Renal cortex interstitium (tissue), 15 donors: ENCODE data around the gene TRIM75. TPM values are rescaled to one million over a fixed set of nuclear protein-coding genes. Genes with fewer than 3 reads are reported as not detected.
A peak's percentile ranks its signal among the peaks of the same experiment; 100 is the strongest.
"Not testable (repeated sequence)": the region's sequence is repeated elsewhere in the genome, so short reads cannot be mapped to it uniquely, and the experiment has no call there.

Experiments
- DNase-seq, 11 donors: peaks; one replicate each; pipeline ENCODE4 v3.0.0-alpha.2; 2013; ENCODE audit warnings: low read depth in 9 of 11, low spot score in 4 of 11; ENCODE audit errors: extremely low read depth in 1 of 11
- long read RNA-seq, 16 experiments: transcript quantifications; one replicate each; lab custom pipeline, GENCODE V29; 2026
- polyA plus RNA-seq, 3 donors: library from polyadenylated mRNA; unstranded; fragments of 120-200 nt; gene quantifications; one replicate each; pipeline ENCODE4 v1.2.1, GENCODE V29; 2013; ENCODE audit not compliant: insufficient read length in 3 of 3

TRIM75 gene
- under 1 TPM in 2 of 3 donors, not detected in 1; 0.06 to 0.11 TPM for polyA plus RNA-seq
- long read RNA-seq, donor 1 = 0 reads
- long read RNA-seq, donor 2 = 0 reads
- long read RNA-seq, donor 3 = 0 reads
- long read RNA-seq, donor 4 = 0 reads
- long read RNA-seq, donor 5 = 0 reads
- long read RNA-seq, donor 6 = 0 reads
- long read RNA-seq, donor 7 = 0 reads
- long read RNA-seq, donor 8 = 0 reads
- long read RNA-seq, donor 9 = 0 reads
- long read RNA-seq, donor 10 = 0 reads
- long read RNA-seq, donor 11 = 0 reads
- long read RNA-seq, donor 12 = 0 reads
- long read RNA-seq, donor 13 = 0 reads
- long read RNA-seq, donor 14 = 0 reads
- long read RNA-seq, donor 15 = 0 reads
- long read RNA-seq, donor 16 = 0 reads

DNA sequence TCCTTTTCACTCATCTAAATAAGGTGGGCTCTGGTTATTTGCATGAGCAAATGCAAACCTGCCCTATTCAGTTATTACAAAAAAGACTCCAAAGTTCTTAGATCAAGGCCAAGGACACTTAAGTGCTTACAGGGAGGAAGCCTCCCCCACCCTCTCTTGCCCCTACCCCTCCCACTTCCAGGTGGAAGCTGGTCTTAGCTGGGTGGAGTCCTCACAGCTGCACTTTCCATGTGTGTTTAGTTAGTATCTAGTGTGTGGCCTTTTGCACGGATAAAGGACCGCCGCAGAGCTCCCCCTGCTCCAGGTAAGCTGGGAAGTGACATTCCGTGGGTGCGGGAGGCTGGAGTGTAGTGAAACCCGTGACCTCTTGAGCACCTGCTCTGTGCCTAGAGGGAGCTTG is at the start of gene TRIM75:
Gene TRIM75 (plus strand): TSS at position 222 of the 400 bp plus-strand sequence. CDS start 5,282 bp downstream, outside the sequence.
- no peak for DNase-seq

DNA sequence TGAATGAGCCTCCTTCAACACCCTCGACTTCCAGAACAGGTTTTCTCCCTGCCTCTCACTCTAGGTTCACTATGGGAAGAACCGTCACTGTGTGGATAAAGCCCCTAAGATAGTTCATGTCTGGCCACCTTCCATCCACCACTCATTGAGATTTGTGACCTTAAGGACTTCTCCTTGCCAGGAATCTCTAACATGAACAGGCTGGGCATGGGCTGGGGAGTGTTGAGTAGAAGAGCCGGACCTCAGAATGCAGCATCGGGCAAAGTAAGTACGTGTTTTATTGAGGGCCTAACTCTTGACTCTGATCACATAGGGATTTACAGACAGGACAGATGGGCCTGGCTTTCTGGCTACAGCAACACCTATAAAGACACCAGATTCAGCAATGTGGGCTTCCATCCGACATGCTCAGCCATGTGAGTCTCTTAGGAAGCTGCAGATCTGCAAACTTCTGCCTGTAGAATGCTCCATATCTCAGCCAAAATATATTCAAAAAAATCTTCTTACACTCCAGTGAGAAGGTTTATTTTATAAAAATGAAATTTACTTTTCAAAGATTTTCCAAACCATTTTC is 48.2 kb upstream of the TRIM75 start:
- DNase-seq = no peak

- peak in 7 of 11 donors; percentile 23 to 77 (median 43) for DNase-seq
Measured at GRCh38 chr4:165006456-165006855, 47.2 kb upstream of the TRIM75 start.

DNA sequence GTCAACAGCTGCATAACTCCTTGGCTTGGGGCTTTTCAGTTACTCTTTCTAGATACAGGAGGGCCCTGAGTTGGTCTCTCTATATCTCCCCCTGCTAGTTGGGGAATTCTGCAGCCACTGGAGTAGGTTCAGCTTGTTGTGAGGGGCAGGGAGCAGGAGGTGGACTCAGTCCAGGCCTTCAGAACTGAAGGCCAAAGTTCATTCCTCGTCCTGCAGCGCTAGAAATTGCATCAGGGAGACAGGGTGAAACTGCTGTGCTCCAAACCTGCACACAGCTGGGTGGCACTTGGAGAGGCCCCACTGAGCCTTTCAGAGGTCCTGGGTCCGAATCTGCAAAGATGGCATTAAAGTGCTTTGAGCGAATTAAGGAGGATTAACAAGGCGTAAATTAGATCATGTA is 46.8 kb upstream of the TRIM75 start:
- no peak for DNase-seq

DNA sequence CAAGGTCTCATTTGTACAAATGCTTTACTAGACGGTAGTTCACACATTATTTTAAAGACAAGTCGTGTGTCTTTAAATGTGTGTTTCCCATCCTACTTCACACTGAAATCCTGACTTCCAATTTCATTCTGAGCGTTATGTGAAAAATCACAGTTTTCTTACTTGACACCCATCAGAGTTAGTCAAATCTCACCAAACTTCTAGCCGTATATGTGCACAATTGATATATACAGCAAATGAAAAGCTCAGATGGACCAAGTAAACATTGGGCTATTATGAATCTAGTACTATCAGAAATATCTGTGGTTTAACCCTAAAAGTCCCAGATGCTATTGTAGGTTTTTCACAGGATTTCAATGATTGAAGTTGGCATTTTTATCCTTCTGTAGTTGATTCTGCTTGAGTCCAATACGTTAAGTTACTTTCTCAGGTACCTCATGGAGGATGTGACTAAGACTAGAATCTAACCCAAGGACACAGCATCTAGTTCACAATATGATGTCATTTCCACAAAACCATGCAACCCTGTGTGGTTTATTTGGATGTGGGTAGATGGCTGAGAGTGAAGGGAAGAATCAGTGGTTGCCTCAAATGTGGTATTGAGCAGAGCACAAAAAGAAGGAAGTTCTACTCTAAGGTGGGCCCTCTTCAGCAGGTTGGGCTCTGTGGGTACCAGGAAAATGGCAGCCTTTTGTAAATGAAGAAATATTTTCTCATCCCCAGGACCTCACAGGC is 44.0 kb upstream of the TRIM75 start:
- DNase-seq = no peak

- DNase-seq = no peak
Measured at GRCh38 chr4:165010487-165010886, 43.2 kb upstream of the TRIM75 start.

GRCh38 chr4:165010991-165011390 is 42.7 kb upstream of the TRIM75 start:
- DNase-seq = no peak

DNA sequence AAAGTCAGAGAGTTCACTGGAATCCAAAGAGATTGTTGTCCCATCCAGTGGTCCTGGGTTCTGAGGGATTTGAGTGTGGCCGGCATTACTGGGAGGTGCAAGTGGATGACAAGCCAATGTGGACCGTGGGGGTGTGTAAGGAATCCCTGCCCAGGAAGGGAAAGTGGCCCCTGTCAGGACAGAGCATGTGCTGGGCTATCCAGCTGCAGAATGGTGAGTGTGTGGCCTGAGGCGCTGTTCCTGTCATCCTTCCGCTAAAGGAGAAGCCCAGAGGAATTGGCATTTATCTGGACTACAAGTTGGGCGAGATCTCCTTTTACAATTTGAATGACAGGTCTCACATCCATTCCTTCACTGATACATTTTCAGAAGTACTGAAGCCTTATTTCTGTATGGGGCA is 42.3 kb upstream of the TRIM75 start:
- no peak for DNase-seq

GRCh38 chr4:165013691-165014090 is 40.0 kb upstream of the TRIM75 start:
- no peak for DNase-seq

- no peak for DNase-seq
Measured at GRCh38 chr4:165016971-165017370, 36.7 kb upstream of the TRIM75 start.

DNA sequence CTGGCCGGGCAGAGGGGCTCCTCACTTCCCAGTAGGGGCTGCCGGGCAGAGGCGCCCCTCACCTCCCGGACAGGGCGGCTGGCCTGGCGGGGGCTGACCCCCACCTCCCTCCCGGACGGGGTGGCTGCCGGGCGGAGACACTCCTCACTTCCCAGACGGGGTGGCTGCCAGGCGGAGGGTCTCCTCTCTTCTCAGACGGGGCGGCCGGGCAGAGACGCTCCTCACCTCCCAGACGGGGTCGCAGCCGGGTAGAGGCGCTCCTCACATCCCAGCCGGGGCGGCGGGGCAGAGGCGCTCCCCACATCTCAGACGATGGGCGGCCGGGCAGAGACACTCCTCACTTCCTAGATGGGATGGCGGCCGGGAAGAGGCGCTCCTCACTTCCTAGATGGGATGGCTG is 33.7 kb upstream of the TRIM75 start:
- DNase-seq = not testable (repeated sequence)

GRCh38 chr4:165025782-165026181 is 27.9 kb upstream of the TRIM75 start:
- not testable (repeated sequence) for DNase-seq

DNA sequence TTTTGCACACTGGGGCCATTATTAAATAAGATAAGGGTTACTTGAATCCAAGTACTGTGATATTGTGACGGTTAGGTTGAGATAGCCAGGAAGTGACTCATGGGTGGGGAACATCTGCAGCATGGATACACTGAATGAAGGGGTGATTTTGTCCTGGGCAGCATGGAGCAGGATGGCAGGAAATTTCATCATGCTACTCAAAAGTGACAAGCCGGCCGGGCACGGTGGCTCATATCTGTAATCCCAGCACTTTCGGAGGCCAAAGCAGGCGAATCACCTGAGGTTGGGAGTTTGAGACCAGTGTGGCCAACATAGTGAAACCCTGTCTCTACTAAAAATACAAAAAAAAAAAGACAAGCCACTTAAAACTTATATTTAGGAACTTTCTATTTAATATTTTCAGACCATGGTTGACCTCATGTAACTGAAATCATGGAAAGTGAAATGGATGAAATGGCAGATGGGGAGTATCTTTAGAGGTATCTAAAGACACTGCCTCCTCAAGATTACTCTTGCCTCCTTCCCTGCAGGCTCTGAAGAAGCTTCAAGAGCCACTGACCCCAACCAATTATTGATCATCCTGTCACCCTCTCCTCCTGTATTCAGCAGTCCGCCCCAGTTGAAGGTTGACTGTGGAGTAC is 25.8 kb upstream of the TRIM75 start:
- no peak for DNase-seq

DNA sequence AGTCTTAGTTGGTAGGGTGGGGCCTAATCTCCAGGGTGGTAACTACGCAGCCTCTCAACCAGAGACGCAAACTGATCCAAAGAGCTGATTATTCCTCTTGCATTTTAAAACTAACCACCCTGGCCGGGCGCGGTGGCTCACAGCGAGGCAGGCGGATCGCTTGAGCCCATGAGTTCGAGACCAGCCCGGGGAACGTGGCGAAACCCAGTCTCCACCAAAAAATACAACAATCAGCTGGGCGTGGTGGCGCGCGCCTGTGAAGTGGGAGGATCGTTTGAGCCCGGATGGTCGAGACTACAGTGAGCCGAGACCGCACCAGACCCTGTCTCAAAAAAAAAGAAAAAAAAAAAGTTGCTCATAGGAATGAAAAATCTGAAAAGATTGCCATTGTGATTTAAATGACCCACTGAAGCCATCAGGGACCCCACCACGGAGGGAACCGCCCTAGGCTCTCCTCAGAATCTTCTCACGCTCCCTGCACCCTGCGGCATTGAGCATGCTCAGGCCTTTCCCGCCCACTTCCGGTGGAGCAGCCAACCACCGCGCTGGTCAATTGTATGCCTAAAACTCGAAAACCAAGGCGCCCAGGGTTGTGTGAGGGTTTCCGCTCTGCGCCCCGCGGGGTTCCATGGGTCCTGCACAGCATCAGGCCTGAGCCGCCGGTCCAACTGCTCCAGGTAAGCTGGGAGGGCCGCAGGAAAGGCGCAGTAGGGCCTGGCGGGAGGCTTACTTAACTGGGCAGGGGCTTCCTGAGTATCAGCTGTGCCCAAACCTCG is 22.0 kb upstream of the TRIM75 start, which contains the start of gene TRIM60:
Gene TRIM60 (plus strand): TSS at position 564 of the 776 bp plus-strand sequence. CDS start 8,074 bp downstream, outside the sequence.
- no peak for DNase-seq

DNA sequence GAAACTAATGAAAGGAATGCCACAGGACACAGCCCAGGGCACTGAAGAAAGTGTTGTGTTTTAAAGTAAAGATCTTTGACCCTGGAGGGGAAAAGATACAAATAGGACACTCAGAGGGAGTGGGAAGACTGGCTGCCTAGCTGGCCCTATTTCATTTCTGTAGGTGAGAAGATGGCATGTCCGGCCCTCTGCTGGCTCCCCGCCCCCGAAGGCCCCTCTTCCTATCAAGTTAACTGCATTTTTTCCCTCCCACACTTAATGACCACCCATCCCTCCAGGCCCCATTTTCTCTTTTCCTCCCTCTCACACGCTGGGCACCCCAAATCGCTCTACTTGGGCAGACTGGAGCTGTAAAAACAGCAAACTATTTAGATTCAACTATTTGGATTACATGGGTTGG is 5.5 kb upstream of the TRIM75 start:
- no peak for DNase-seq

- no peak for DNase-seq
Measured at GRCh38 chr4:165052627-165053026, 1.0 kb upstream of the TRIM75 start.

DNA sequence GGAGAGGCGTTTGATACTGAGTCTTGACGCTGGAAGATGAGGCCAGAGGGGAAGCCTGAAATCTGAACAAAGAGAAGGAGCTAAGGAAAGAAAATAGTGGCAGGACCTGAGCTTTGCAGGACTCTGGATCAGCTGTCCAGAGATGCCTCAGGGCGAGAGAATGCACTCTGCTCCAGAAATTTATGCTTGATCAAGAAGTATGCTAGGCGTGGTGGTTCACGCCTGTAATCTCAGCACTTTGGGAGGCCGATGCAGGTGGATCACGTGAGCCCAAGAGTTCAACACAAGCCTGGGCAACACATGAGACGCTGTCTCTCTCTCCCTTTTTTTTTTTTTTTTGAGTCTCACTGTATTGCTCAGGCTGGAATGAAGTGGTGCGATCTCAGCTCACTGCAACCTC is 1.9 kb downstream of the TRIM75 start:
- DNase-seq = no peak

GRCh38 chr4:165058666-165059065 is 5.0 kb downstream of the TRIM75 start:
- DNase-seq = no peak

GRCh38 chr4:165059386-165059785 is 5.7 kb downstream of the TRIM75 start:
- DNase-seq = no peak
